ENCODE measurements around the gene ZNF846. TPM values are rescaled to one million over a fixed set of nuclear protein-coding genes. Genes with fewer than 3 reads are reported as not detected.
A peak's percentile ranks its signal among the peaks of the same experiment; 100 is the strongest.

Gene ZNF846
- total and polyA plus RNA-seq, 9 of the 15 experiments (the other 6 are each of a cell fraction or from before 2014, with no cell fraction given), result 4.1 to 8.7 (median 7.8) TPM

- 0 out of 4 replicates have a peak, but pooled peaks of 1 of the 2 experiments have one; percentile 1 for TF ChIP-seq HDAC1 (IDR thresholded peaks at IDR 0.05)
- no peak for TF ChIP-seq PHF21A (IDR thresholded peaks at IDR 0.05; ENCODE audit: borderline replicate concordance, low read depth)
- TF ChIP-seq ZNF165 (CRISPR knock-in tag; IDR thresholded peaks at IDR 0.05; ENCODE audit: borderline replicate concordance), result no peak
- no peak; the same call in 1 of the 2 replicates for TF ChIP-seq TFAP4 (CRISPR knock-in tag; IDR thresholded peaks at IDR 0.05; ENCODE audit: borderline replicate concordance)
- TF ChIP-seq CREBBP (IDR thresholded peaks at IDR 0.05; ENCODE audit: low read depth, low read length), result no peak
- no peak for TF ChIP-seq PRMT5 (CRISPR knock-in tag; IDR thresholded peaks at IDR 0.05)
- TF ChIP-seq POLR2AphosphoS2 (IDR thresholded peaks at IDR 0.05; ENCODE audit: low read length), result no peak
- TF ChIP-seq CTBP1 (IDR thresholded peaks at IDR 0.05; ENCODE audit: borderline replicate concordance), result 0 out of 2 replicates have a peak, but pooled peaks have one; percentile 39
- TF ChIP-seq OTX1 (CRISPR knock-in tag; IDR thresholded peaks at IDR 0.05), result no peak
- no peak for TF ChIP-seq LEF1 (IDR thresholded peaks at IDR 0.05)
- TF ChIP-seq GTF3C2 (IDR thresholded peaks at IDR 0.05; ENCODE audit: borderline replicate concordance, extremely low read depth, insufficient read length), result no peak
- no peak for TF ChIP-seq ZFP1 (CRISPR knock-in tag; IDR thresholded peaks at IDR 0.05)
- TF ChIP-seq ZNF766 (CRISPR knock-in tag; conservative IDR thresholded peaks at IDR 0.05), result no peak
Observed at GRCh38 chr19:9793071-9793591, 24.6 kb upstream of the ZNF846 start (continued).

Measured in K562 (cell line).